Stimulated activated CD8-positive, alpha-beta memory T cell treated with anti-CD3 and anti-CD28 coated beads, Interleukin-12 subunit alpha, Interleukin-12 subunit beta, amount 100 ng/mL, for 24 hours (primary cell): ENCODE data around the gene HOXC9.

ENCODE experiments used
- DNase-seq: peaks from one replicate; pipeline ENCODE4 v3.0.0-alpha.2; 2020; ENCODE audit errors: extremely low read depth

HOXC9 gene

GRCh38 chr12:54000116-54001114 is at the start of gene HOXC9:
HOXC9 (plus strand) TSS chr12:54000161; CDS start chr12:54000189, 28 bp downstream.
- DNase-seq: no peak

- no peak for DNase-seq
Observed at GRCh38 chr12:53950437-53950773, 49.6 kb upstream of the HOXC9 start.

DNA sequence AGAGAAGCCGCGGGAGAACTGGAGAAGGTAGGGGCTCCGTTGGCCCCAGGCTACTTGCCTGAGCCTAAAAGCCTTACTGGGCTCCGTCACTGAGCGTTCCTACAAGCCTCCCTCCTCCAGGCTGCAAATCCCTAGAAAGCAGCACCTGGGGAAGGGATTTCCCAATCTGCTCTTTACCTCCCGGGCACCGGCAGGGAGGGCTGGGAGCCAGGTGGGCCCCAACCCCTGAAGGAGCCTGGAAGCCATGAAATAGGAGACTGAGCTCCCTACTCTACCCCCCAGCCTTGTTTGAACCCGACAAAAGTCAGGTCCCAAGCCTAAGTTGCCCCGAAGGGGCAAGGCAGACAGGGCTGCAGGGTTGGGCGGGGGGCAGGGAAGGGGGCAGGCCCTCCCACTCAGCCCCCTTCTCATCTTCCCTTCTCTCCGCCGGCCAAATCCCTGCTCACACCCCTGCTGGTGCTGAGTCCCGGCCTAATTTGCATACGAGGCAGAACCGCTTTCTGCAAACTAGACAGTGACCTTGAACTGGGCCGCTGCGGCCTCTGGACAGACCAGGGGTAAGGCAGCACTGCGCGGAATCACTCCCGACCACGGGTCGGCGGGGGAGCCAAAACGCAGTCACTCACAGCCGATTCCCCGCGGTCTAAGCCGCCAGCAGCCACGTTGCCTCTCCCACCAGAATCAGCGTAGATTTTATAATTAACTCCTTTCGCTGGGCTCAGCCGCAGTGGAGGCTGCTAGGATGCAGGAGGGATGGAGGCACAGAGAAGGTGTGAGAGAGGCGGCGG is 49.0 kb upstream of the HOXC9 start:
- DNase-seq: no peak

- no peak for DNase-seq
Observed at GRCh38 chr12:53951577-53952334, 48.2 kb upstream of the HOXC9 start.

DNA sequence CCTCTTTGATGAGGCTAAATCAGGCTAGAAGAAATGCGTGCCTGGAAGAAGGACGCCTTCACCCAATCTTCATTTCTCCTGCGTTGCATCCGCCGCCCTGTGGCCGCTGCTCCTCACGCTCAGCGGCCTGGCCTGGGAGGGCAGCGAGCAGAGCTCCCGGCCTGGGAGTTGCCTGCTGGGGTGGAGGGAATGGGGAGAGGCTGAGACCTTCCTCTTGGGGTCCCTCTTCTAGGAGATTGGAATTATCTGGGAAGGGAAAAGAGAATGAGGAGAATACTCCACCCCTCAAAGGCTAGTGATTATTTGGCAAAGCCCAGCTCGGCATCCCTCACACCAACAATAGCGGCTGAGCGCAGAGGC is 47.6 kb upstream of the HOXC9 start:
- DNase-seq: no peak

GRCh38 chr12:53952871-53953734 is 46.9 kb upstream of the HOXC9 start:
- no peak for DNase-seq

DNA sequence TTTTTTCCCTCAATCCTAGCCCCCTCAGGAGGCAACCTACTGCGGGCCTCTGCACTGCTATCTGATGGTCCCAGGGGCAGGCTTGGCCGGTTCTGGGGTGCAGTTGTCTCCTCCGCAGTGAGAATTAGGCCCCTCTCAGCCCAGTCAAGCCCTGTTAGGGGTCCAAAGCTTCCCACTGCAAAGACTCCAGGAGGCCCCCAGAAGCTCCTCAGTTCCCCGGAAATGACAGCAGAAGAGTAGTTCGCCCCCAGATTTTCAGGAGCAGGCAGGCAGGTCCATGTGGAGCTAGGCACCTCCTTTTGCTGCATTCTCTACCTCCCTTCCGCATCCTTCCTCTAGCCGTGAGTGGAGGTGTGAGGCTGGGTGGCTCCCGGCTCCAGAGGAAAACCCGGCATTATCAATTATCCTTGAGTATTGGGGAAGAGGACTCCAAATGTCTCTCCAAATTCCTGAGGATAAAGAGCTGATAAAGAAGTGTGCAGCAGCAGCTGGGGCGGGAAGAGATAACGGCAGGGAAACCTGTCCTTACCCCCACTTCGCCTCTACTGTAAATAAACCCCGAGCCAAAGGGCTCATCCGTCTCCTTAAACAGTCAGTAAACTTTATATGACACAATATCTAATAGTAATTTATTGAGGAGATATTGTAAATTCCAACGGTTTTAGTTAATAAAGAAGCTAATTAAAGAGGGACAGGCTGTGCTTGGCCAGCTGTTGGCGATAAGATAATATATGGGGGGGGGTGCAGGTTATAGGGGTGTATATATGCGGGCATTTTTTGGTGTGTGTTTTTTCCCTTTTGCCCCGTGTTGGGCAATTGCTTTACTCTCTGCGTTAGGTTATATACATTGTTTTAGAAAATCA is 45.9 kb upstream of the HOXC9 start:
- DNase-seq: no peak

- DNase-seq: no peak
Observed at GRCh38 chr12:53954694-53955035, 45.3 kb upstream of the HOXC9 start, which contains the start of gene HOXC12. HOXC12 (plus strand) TSS chr12:53954903; CDS start chr12:53954930, 27 bp downstream.

DNA sequence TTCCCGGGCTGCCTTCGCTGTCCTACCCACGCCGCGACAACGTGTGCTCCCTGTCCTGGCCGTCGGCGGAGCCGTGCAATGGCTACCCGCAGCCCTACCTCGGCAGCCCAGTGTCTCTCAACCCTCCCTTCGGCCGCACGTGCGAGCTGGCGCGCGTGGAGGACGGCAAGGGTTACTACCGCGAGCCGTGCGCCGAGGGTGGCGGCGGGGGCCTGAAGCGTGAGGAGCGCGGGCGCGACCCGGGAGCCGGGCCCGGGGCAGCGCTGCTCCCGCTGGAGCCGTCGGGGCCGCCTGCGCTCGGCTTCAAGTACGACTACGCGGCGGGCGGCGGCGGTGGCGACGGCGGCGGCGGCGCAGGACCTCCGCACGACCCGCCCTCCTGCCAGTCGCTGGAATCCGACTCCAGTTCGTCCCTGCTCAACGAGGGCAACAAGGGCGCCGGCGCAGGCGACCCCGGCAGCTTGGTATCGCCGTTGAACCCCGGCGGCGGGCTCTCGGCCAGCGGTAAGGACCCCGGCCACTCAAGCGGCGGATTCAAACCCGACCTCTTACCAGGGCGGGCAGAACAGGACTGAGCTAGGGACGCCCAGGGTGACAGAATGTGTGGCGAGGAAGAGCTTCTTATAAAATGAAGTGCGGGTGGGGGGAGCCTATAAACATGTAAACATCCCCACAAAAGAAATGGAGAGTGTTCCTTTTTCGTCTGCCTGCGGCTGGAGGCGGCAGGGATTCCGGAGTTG is 44.8 kb upstream of the HOXC9 start:
- no peak for DNase-seq

- DNase-seq: no peak
Observed at GRCh38 chr12:53955776-53956250, 44.1 kb upstream of the HOXC9 start.

- DNase-seq: no peak
Observed at GRCh38 chr12:53956251-53956887, 43.6 kb upstream of the HOXC9 start.

DNA sequence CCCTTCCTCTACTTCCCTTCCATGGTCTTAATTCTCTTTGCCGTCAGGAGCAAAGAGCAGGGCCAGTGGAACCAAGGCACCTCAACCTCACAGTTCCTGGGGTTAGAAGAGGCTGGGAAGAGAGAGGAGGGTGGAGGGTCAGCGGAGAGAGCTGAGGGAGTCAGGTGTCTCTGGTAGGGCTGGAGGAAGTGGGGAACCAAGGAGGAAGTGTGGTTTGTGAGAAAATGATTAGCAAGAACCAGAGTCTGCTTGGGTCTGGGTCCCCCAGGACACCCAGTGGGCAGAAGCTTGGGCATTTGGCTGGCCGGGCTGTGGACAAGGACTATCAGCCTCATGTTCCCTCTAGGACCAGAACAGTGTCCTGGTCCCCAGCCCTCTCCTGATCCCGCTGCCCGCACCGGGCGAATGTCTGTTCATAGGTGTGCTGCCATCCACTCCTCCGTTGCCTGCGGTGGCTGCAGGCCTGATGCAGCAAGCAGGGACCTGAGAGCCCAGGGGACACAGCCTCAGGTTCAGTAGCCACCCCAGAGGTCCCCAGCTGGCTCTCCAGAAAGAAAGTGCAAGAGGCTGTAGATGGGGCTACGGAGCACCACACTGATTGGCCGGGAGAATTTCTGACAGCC is 42.9 kb upstream of the HOXC9 start:
- DNase-seq: no peak

DNA sequence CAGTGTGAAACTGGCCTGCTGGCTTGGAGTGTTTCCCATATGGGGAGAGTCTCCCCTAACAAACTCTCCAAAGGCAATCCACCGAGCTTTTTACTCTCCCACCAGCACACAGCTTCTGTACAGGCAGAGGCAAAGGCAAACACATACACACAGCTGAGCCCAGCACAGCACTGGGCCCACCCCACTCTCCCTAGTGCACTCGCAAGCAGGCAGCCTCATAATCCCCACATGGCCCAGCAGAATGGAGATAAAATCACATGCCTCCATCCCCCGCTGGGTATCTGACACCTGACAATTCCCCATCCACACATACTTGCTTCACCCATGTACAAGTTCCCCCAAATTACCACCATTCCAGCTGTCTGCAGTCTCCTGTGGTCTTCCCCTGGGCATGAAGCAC is 41.8 kb upstream of the HOXC9 start:
- DNase-seq: no peak

GRCh38 chr12:53959314-53959713 is 40.6 kb upstream of the HOXC9 start:
- DNase-seq: no peak

DNA sequence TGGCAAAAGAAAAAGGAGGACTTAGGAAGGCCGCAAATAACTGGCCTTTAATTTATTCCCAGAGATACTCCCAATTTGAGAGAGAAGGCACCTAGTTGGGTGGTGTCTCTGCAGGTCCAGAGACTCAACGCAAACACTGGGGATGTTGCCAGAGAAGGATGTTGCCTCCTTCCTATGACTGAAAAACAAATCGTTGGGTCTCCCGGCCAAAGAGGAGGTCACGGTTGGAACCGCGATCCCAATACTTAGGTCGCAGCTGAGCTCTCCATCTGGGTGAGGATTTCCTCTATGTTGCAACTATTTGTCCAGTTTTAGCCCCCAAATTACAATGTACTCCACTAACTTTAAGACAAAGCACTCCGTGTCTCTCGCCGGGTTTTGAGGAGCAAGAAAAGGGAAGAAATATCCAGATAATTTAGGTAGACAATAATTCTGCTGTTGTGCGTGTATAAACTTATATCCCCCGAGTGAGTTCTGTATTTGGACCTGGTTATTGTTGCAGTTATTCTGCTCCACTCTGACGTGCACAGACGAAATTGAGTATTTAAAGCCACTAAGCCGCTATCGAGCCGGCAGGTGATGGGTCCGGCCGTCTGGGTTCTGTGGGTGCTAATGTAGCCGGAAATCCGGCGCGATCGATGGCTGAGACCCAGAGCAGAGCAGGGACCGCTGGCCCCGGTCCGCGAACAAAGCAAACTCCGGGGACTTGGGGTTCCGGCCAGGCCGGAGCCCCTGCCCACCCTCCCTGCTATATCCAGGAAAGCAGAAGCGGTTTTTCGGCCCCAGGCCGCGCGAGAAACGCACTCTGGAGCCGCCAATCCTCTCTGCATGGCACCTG is 39.6 kb upstream of the HOXC9 start:
- no peak for DNase-seq

DNA sequence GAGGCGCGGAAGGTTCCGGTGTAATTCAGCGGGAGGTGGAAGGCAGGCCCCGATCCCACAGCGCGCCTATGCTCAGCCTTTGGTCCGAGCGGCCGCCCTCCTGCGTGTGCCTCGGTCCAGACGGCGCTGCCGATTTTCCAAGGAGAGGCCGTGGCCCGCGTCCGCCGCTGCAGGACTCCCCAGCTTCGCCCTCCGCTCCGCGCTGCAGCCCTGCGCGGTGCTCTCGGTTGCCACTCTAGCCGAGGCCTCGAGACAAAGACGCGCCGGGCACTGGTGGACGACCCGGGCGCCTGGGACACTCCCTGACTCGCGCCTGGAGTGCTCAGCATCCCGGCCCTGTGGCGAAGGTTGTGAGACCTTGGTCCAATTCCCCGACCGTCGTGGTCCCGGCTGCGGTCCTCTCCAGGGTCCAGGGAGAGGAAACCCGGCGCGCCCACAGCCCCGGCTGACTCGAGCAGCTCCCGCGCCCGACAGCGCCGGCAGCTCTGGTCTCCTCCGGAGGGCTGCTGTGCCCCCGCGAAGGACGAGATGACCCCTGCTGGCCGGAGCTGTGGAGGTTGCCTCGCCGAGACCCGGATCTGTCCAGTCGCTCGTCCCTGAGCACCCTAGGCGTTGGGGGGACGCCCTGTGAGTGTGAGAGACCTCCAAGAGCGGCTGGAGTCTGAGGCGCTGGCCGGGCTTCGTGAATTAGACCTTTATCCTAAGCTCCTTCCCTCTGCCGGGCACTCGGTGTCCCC is 38.8 kb upstream of the HOXC9 start:
- DNase-seq: no peak

- DNase-seq: no peak
Observed at GRCh38 chr12:53963005-53963404, 37.0 kb upstream of the HOXC9 start.
